H1 (cell line): ENCODE results near the gene NSD2. TPM values are rescaled to one million over a fixed set of nuclear protein-coding genes. Genes with fewer than 3 reads are reported as not detected.

Experiments used
- CTCF ChIA-PET: fragments of 300-600 bp; sonication (Branson Sonifier 250); formaldehyde crosslinking; loops from one replicate; lab custom pipeline; 2021; ENCODE audit not compliant: partially characterized antibody; lab: Charles Lee
- POLR2A ChIA-PET: fragments of 300-600 bp; sonication (Branson Sonifier 250); formaldehyde crosslinking; loops from one replicate; lab custom pipeline; 2021; ENCODE audit warnings: inconsistent platforms; ENCODE audit not compliant: partially characterized antibody; lab: Charles Lee
- DNase-seq, 2 experiments: peaks; one replicate each; pipeline versions ENCODE4 v3.0.0 to v3.0.0-alpha.2; 2010 to 2022; ENCODE audit warnings: low spot score in 2 of 2, low read depth in 1 of 2, mixed read lengths in 1 of 2
- FAIRE-seq: peaks from 2 replicates; lab custom pipeline; 2011; peaks lifted over from hg19 to GRCh38; lab: Jason Lieb, UNC
- H2AFZ ChIP-seq: 2 replicates; pipeline ENCODE4 v1.8.1; 2012; ENCODE audit warnings: low read length, inconsistent platforms
- H2AK5ac ChIP-seq: 2 replicates; pipeline ENCODE4 v1.6.1; 2013; ENCODE audit warnings: low read depth, low read length
- H2BK120ac ChIP-seq: replicated peaks from 2 replicates; pipeline ENCODE3; 2013; ENCODE audit warnings: low read depth, low read length, inconsistent platforms
- H2BK12ac ChIP-seq: 2 replicates; pipeline ENCODE4 v1.6.1; 2013; ENCODE audit warnings: low read depth, low read length
- H2BK15ac ChIP-seq: 2 replicates; pipeline ENCODE4 v1.6.1; 2013; ENCODE audit warnings: low read length
- H2BK20ac ChIP-seq: 2 replicates; pipeline ENCODE4 v1.6.1; 2013; ENCODE audit warnings: low read length
- H2BK5ac ChIP-seq: 2 replicates; pipeline ENCODE4 v1.6.1; 2013; ENCODE audit warnings: low read depth, low read length
- H3K14ac ChIP-seq: 2 replicates; pipeline ENCODE4 v1.6.1; 2013; ENCODE audit warnings: inconsistent platforms; ENCODE audit not compliant: insufficient read length
- H3K18ac ChIP-seq: 2 replicates; pipeline ENCODE4 v1.6.1; 2013; ENCODE audit warnings: low read length; ENCODE audit errors: extremely low read depth
- H3K23ac ChIP-seq: 2 replicates; pipeline ENCODE4 v1.6.1; 2013; ENCODE audit warnings: inconsistent platforms; ENCODE audit not compliant: insufficient read length
- H3K23me2 ChIP-seq: 2 replicates; pipeline ENCODE4 v1.6.1; 2013; ENCODE audit warnings: low read depth, low read length
- H3K27ac ChIP-seq: 2 replicates; pipeline ENCODE4 v1.6.1; 2011; ENCODE audit warnings: low read depth, low read length, inconsistent platforms
- H3K27me3 ChIP-seq, 4 experiments: replicated peaks in 1 of 4; 1 replicate in 1 of 4; 2 replicates in 3 of 4; pipeline versions ENCODE4 v1.6.1 to v1.8.1; 2011 to 2013; ENCODE audit warnings: low read length in 3 of 4, mild to moderate bottlenecking in 3 of 4, inconsistent platforms in 2 of 4, mixed read lengths in 2 of 4, moderate library complexity in 1 of 4; ENCODE audit not compliant: control insufficient read depth in 3 of 4, insufficient read depth in 3 of 4; ENCODE audit errors: extremely low read depth in 1 of 4
- H3K36me3 ChIP-seq, 4 experiments: 2 replicates each; pipeline versions ENCODE4 v1.6.1 to v1.8.1; 2011 to 2013; ENCODE audit warnings: mild to moderate bottlenecking in 4 of 4, low read length in 3 of 4, moderate library complexity in 2 of 4, control low read depth in 1 of 4, inconsistent platforms in 1 of 4; ENCODE audit not compliant: insufficient read depth in 4 of 4, control insufficient read depth in 2 of 4
- H3K4ac ChIP-seq: replicated peaks from 2 replicates; pipeline ENCODE3; 2013; ENCODE audit warnings: low read length, low read depth, mixed read lengths, inconsistent platforms; ENCODE audit not compliant: insufficient read length
- H3K4me1 ChIP-seq, 4 experiments: replicated peaks in 1 of 4; 1 replicate in 1 of 4; 2 replicates in 3 of 4; pipeline versions ENCODE4 v1.6.1 to v1.8.1; 2011 to 2013; ENCODE audit warnings: low read length in 3 of 4, inconsistent platforms in 2 of 4, mixed read lengths in 1 of 4; ENCODE audit not compliant: insufficient read depth in 4 of 4, control insufficient read depth in 3 of 4
- H3K4me2 ChIP-seq, 2 experiments: 2 replicates each; pipeline versions ENCODE4 v1.6.1 to v1.8.1; 2011 to 2013; ENCODE audit warnings: low read depth in 2 of 2, low read length in 2 of 2, control low read depth in 1 of 2, inconsistent platforms in 1 of 2, mild to moderate bottlenecking in 1 of 2; ENCODE audit not compliant: insufficient read depth in 1 of 2
- H3K4me3 ChIP-seq, 4 experiments: fragments of 200-600, 300-600 bp in 1 of 4; sonication (generic), shearing (Covaris generic), sonication (Bioruptor Twin) in 1 of 4; 2 replicates each; pipeline versions ENCODE4 v1.5.1 to v1.8.1; 2011 to 2016; ENCODE audit warnings: low read length in 4 of 4, low read depth in 3 of 4, control low read depth in 2 of 4, inconsistent platforms in 2 of 4, mild to moderate bottlenecking in 2 of 4, mixed read lengths in 1 of 4, moderate library complexity in 1 of 4; ENCODE audit not compliant: insufficient read depth in 2 of 4; ENCODE audit errors: extremely low read depth in 1 of 4
- H3K56ac ChIP-seq: replicated peaks from 2 replicates; pipeline ENCODE3; 2013; ENCODE audit warnings: low read depth, mild to moderate bottlenecking, mixed read lengths, low read length, inconsistent platforms; ENCODE audit not compliant: insufficient read length
- H3K79me1 ChIP-seq: 2 replicates; pipeline ENCODE4 v1.6.1; 2013; ENCODE audit warnings: low read depth, low read length, control low read depth
- H3K79me2 ChIP-seq, 2 experiments: 2 replicates each; pipeline versions ENCODE4 v1.6.1 to v1.8.1; 2012 to 2013; ENCODE audit warnings: low read length in 2 of 2, mild to moderate bottlenecking in 2 of 2, inconsistent platforms in 1 of 2; ENCODE audit not compliant: insufficient read depth in 2 of 2, control insufficient read depth in 1 of 2
- H3K9ac ChIP-seq, 4 experiments: replicated peaks in 1 of 4; 1 replicate in 1 of 4; 2 replicates in 3 of 4; pipeline versions ENCODE4 v1.6.1 to v1.8.1; 2011 to 2013; ENCODE audit warnings: low read depth in 3 of 4, low read length in 3 of 4, control low read depth in 2 of 4, mild to moderate bottlenecking in 2 of 4, moderate library complexity in 2 of 4, inconsistent platforms in 1 of 4; ENCODE audit errors: extremely low read depth in 1 of 4
- H3K9me3 ChIP-seq, 2 experiments: 2 replicates each; pipeline versions ENCODE4 v1.6.1 to v1.8.1; 2012 to 2013; ENCODE audit warnings: mild to moderate bottlenecking in 2 of 2, moderate library complexity in 2 of 2, control low read depth in 1 of 2, inconsistent platforms in 1 of 2, low read depth in 1 of 2, low read length in 1 of 2, mixed read lengths in 1 of 2; ENCODE audit not compliant: insufficient read depth in 2 of 2
- H4K20me1 ChIP-seq, 2 experiments: replicated peaks in 1 of 2; 2 replicates each; pipeline versions ENCODE3 to v1.8.1; 2011 to 2013; ENCODE audit warnings: inconsistent platforms in 2 of 2, low read length in 2 of 2, mild to moderate bottlenecking in 1 of 2; ENCODE audit not compliant: insufficient read depth in 2 of 2, control insufficient read depth in 1 of 2
- H4K5ac ChIP-seq: 2 replicates; pipeline ENCODE4 v1.6.1; 2013; ENCODE audit warnings: low read length, low read depth, mixed read lengths, inconsistent platforms; ENCODE audit not compliant: insufficient read length
- H4K8ac ChIP-seq: 2 replicates; pipeline ENCODE4 v1.8.0; 2013; ENCODE audit warnings: mild to moderate bottlenecking, moderate library complexity, low read length, inconsistent platforms; ENCODE audit not compliant: insufficient read depth; ENCODE audit errors: extremely low read depth
- H4K91ac ChIP-seq: replicated peaks from 2 replicates; pipeline ENCODE3; 2013; ENCODE audit warnings: low read length, mixed read lengths, inconsistent platforms; ENCODE audit not compliant: insufficient read length
- ASH2L ChIP-seq: fragments of 200-600, 300-600 bp; sonication (generic); IDR thresholded peaks from one replicate; pipeline ENCODE4 v1.7.1; 2017; ENCODE audit warnings: low read length
- CBX5 ChIP-seq: fragments of 300-800, 300-1000 bp; sonication (generic); IDR thresholded peaks from 2 replicates; pipeline ENCODE4 v1.7.1; 2016; ENCODE audit warnings: antibody characterized with exemption, low read length, low read depth
- CTBP2 ChIP-seq: IDR thresholded peaks from 2 replicates; pipeline ENCODE4 v1.7.0; 2011; ENCODE audit warnings: borderline replicate concordance, mild to moderate bottlenecking, moderate library complexity, mixed read lengths, low read length; ENCODE audit not compliant: insufficient read depth, insufficient read length
- MAFK ChIP-seq: IDR thresholded peaks from 2 replicates; pipeline ENCODE4 v1.6.1; 2012; ENCODE audit warnings: low read depth, mild to moderate bottlenecking, improper control_type of control experiment, low read length
- SIN3A ChIP-seq, 2 experiments: IDR thresholded peaks in 1 of 2; conservative IDR thresholded peaks in 1 of 2; 2 replicates each; pipeline ENCODE4 v1.6.1; 2011 to 2012; ENCODE audit warnings: low read length in 2 of 2, improper control_type of control experiment in 1 of 2, low read depth in 1 of 2, mild to moderate bottlenecking in 1 of 2
- SP1 ChIP-seq: IDR thresholded peaks from 2 replicates; pipeline ENCODE4 v1.6.1; 2011; ENCODE audit warnings: low read depth, low read length
- TEAD4 ChIP-seq: IDR thresholded peaks from 2 replicates; pipeline ENCODE4 v1.6.1; 2012; ENCODE audit warnings: low read depth, low read length, inconsistent platforms, mixed read lengths
- YY1 ChIP-seq: IDR thresholded peaks from 2 replicates; pipeline ENCODE4 v1.6.1; 2011; ENCODE audit warnings: low read depth, mild to moderate bottlenecking, low read length
- WGBS, 2 experiments: shearing (Covaris generic) in 1 of 2; methylation state at CpG; one replicate each; pipeline versions ENCODE4 v1.1.6 to v1.1.7; 2013 to 2015; ENCODE audit warnings: low lambda C conversion rate in 2 of 2, mixed read lengths in 2 of 2, inconsistent platforms in 1 of 2, low coverage in 1 of 2, missing lambda C conversion rate in 1 of 2; ENCODE audit not compliant: insufficient replicate concordance in 2 of 2, insufficient coverage in 1 of 2, insufficient read length in 1 of 2; ENCODE audit errors: extremely low coverage in 1 of 2, missing lambda C conversion rate in 1 of 2; 5-methylcytosine and 5-hydroxymethylcytosine counted together
- polyA plus RNA-seq, 7 experiments: library from polyadenylated mRNA; depleted of rRNA in 3 of 7; stranded (reverse) in 5 of 7; unstranded in 2 of 7; fragments of >200 nt in 5 of 7; fragments of 200-250 nt in 2 of 7; gene quantifications; 1 replicate in 5 of 7; 2 replicates in 1 of 7; 4 replicates in 1 of 7; pipeline versions ENCODE4 v1.2.1 to v1.2.3, GENCODE V29; 2011 to 2013; ENCODE audit warnings: missing spikeins in 2 of 7, mixed read lengths in 2 of 7
- total RNA-seq: library from RNA; stranded (reverse); fragmentation: NEBNext Ultra II Directional; extraction: Animal tissue kit (Norgen Biotek cat#: 25700); gene quantifications from 2 replicates; pipeline ENCODE4 v1.2.1, GENCODE V29; 2021
- TF ChIP-seq, protein P1 (sequence below): IDR thresholded peaks from 2 replicates; pipeline ENCODE4 v1.6.1; 2012; ENCODE audit warnings: inconsistent platforms

NSD2 gene
- total and polyA plus RNA-seq, 2 of the 8 experiments (the other 6 are each of a cell fraction or from before 2014, with no cell fraction given) = 26.7 to 129 TPM

- H2BK12ac ChIP-seq = no peak overlapping the region
- no peak overlapping the region for H3K4ac ChIP-seq
- no peak for TF ChIP-seq YY1
- TF ChIP-seq MAFK = peak; percentile 91
- TF ChIP-seq ASH2L = no peak
- no peak for TF ChIP-seq CTBP2
- TF ChIP-seq TEAD4 = no peak
- TF ChIP-seq, protein P1, sequence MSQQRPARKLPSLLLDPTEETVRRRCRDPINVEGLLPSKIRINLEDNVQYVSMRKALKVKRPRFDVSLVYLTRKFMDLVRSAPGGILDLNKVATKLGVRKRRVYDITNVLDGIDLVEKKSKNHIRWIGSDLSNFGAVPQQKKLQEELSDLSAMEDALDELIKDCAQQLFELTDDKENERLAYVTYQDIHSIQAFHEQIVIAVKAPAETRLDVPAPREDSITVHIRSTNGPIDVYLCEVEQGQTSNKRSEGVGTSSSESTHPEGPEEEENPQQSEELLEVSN = no peak
- no peak for TF ChIP-seq CBX5
- no peak for TF ChIP-seq SIN3A (conservative IDR thresholded peaks at IDR 0.05 in 1 of 2, IDR thresholded peaks at IDR 0.05 in 1 of 2; ENCODE audit: low read depth in 1 of 2, low read length in 2 of 2)
- TF ChIP-seq SP1 = no peak
- TF ChIP-seq, all 59 proteins: peak for 1
- DNase-seq (no peak), FAIRE-seq (no peak)
- WGBS, 2 experiments = 91% methylated on average over 1 of the region's 1 CpG; no CpG with 5 or more reads in 1 of the 2 experiments
- Histone ChIP-seq H2BK15ac (no peak overlapping the region), H2BK20ac (no peak overlapping the region), H3K4me3 (no peak overlapping the region), H3K18ac (no peak overlapping the region), H3K56ac (no peak overlapping the region), H4K8ac (no peak overlapping the region), H3K23ac (no peak overlapping the region), H3K23me2 (no peaks in the 10 kb centered on the region), H3K36me3 (peaks cover 2 to 8% (median 4%) of the 10 kb centered on the region in 4 experiments; a peak in 4 of 8 replicates), H3K27me3 (no peaks in the 10 kb centered on the region), H2AFZ (no peak overlapping the region), H3K4me1 (peaks cover 0 to 5% (median 3%) of the 10 kb centered on the region in 4 experiments; a peak in 2 of 7 replicates), H4K5ac (no peak overlapping the region), H3K9ac (no peak overlapping the region), H2AK5ac (no peak overlapping the region), H3K9me3 (no peaks in the 10 kb centered on the region), H3K14ac (no peak overlapping the region), H2BK5ac (no peak overlapping the region), H3K79me1 (peaks cover 22% of the 10 kb centered on the region), H3K4me2 (no peak overlapping the region), H4K20me1 (peaks cover 16 to 30% of the 10 kb centered on the region in 2 experiments), H2BK120ac (no peak overlapping the region), H3K79me2 (peaks cover 10 to 89% of the 10 kb centered on the region in 2 experiments), H4K91ac (no peak overlapping the region), H3K27ac (no peak overlapping the region)
- ChIA-PET POLR2A (no interaction called here), CTCF (interaction anchor here (1.2 to 1.5 kb wide), 3 partner anchors 11 to 24 kb away, joined by 3 to 5 read pairs (median 4); partner anchors contain the start of gene NELFA)
These were observed 123.7 kb downstream of the NSD2 start for GRCh38 chr4:1994938-1995337.
